CD4-positive, alpha-beta T cell treated with Interferon alpha-2 for 1 hour (primary cell): ENCODE measurements around the gene CAMK1G.
A peak's percentile ranks its signal among the peaks of the same experiment; 100 is the strongest.

Experiments used
- DNase-seq, 2 donors: peaks; one replicate each; pipeline ENCODE4 v3.0.0-alpha.2; 2020 to 2022

The CAMK1G gene

GRCh38 chr1:209643285-209644020, 59.9 kb downstream of the CAMK1G start:
- no peak for DNase-seq

- no peak for DNase-seq
These were observed 62.3 kb downstream of the CAMK1G start for GRCh38 chr1:209645574-209646452.

GRCh38 chr1:209646558-209646957, 63.0 kb downstream of the CAMK1G start:
- no peak for DNase-seq

DNA sequence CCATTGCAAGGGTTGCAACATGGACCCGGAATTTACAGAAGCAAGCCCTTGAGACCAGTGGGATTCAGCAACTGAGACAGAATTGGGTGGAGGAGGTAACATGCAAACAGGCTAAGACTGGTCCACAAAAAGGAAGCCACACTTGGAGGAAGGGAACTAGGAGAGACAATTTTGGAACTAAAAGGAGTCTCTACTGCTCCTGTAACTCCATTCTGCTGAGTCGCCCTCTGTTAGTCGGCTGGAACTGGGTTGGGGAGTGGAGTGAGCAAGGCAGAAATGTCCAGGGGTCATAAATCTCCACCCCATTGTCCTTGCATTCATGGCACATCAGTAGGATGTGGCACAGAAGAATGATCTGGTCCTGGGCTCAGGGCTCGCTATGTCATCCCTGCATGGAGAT, 63.6 kb downstream of the CAMK1G start:
- DNase-seq, result no peak

GRCh38 chr1:209648346-209648745, 64.8 kb downstream of the CAMK1G start:
- DNase-seq, result no peak

GRCh38 chr1:209648931-209649776, 65.6 kb downstream of the CAMK1G start:
- DNase-seq, result peak; percentile 10 to 49

DNA sequence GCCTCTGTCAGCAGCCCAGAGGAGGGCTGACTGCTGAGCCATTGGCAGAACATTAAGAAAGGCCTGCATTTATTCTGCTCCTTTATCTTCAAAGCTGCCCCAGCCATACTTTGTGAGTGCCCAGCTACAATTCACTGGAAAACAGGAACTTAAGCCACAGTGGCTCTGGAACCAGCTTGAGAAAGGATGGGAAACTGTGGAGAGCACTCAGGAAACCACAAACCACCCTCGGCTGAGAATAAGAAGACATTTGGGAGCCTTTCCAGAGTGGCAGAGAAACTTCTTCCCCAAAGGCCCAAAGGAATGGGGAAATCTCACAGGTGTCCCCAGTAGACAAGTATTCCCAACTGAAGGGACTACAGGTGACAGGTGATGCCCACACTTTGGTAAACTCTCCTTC, 66.9 kb downstream of the CAMK1G start:
- peak in 1 of 2 donors; percentile 25 for DNase-seq

DNA sequence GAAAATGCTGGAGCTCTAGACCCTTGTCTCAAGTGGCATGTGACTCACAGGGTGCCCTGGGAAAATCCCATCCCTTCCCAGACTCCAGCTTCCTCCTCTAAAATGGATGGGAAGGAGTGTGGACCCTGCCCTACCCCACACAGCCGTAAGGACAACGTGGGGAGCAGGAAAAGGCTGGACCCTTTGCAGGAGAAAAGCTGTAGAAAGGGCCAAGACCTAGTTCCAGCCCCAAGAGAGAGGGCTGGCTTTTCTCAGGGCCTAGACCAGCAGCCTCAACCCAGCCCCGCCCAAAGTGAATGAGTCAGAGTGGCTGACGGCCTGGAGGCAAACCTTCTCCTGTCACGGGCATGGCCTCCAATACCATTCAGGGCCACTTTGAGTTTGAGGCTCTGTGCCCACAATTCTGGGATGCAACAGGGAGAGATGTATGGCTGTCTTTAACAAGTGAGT, 67.6 kb downstream of the CAMK1G start:
- DNase-seq, result peak; percentile 55 to 75

DNA sequence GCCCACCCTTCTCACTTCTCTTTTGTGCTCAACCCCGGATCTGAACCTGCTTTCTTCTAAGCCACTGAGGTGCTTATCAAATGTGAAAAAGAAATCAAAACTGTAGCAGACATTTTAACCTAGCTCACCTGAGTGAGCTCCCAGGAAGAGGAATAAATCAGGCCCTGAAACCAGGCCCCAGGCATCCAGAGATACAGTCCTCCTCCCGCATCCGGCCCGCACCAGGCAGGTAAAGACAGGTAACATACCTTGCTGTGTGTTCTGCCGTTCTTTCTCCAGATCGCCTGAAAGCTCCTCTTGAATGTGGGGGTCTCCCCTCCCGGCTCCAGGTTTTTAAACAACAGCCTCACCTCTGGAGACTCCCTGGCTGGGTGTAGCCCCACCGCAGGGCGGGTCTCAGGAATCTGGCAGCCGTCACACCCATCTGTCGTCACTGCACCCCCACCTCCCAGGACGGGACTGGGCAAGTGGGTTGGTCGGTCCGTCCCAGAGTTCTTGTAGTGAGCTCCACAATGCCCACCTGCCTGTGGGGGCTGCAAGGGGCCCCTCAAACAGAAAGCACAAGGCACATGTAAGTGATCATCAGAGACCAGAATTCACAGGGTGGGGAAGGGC, 68.7 kb downstream of the CAMK1G start, which contains the start of gene LAMB3:
LAMB3 (minus strand) TSS at position 305 of the 615 bp plus-strand sequence. CDS start 1,481 bp downstream, outside the sequence.
- DNase-seq, result no peak

DNA sequence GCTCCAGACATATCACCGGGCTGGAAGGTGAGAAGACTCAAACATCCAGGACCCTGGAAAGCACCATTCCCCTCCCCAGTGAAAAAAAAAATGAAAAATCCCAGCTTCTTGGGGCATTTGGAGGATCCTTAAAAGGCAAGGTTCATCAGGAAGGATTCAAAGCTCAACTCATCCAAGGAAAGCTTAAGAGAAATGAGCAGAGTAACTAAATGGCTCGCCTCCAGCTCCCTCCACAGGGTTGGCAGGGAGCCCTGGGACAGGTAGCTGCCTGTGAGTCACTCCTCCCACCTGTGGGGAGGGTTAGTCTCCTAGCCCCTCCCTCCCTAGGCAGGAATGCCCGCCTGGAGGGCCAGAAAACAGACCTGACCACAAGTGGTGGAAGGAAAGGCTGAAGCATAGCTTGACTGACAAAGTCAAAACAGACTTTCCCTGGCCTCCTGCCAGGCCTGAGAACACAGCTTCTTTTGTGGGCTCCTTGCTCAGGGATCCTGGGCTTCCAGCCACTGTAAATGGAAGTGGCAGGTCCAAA, 69.4 kb downstream of the CAMK1G start:
- DNase-seq, result no peak

DNA sequence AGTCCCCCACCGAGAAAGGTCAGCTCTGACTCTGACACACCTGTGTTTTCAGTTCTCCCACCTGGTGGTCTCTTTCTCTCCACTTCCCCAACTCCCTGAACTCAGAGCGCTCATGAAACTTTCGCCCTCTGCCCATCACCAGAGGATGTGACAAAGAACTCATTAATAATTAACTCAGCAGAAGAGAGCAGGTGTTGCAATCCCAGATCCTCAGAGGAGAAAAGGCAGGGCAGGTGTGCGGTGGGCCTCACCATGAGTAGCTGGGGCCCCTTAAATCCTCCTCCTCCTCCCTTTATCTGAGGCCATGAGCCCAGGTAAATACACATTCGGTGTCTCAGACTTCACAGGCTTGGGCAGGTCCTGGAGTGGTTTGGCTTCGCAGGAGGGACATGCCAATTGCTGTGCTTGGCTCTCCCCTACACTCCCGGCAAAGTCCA, 70.4 kb downstream of the CAMK1G start:
- no peak for DNase-seq

DNA sequence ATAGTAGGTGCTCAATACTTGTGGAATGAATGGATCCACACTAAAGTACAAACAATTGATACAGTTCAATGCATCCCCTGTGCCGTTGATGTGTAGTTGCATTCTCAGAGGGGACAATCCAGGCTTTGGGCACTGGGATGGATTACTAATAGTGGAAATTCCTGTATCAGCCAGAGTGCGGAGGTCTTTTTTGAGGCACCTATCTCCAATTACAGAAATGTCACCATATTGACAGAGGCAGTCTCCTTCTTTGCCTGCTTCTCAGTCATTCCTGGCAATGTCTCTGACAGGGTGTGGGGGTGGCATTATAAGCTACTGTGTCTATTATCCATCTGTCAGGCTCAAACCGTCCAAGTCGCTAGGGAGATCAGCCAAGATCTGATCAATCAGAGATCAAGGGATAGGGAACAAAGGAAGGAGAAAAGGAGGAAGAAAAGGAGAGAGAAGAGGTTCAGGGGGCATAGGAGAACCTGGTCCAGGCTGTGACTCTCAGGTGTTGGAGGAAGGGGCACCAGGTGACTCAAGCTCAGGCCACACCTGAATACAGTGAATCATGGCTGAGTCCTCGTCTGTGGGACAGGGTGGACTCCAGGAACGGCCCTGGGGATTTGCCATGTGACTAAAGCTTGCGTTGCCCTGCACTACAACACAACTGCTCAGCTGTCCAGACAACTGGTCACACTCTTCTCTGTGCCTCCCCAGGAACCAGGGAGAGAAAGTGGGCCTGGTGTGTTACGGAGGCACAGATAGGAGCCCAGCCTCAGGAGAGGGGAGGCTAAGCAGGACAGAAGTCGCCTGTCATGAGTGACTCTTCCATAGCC, 72.1 kb downstream of the CAMK1G start:
- no peak for DNase-seq

DNA sequence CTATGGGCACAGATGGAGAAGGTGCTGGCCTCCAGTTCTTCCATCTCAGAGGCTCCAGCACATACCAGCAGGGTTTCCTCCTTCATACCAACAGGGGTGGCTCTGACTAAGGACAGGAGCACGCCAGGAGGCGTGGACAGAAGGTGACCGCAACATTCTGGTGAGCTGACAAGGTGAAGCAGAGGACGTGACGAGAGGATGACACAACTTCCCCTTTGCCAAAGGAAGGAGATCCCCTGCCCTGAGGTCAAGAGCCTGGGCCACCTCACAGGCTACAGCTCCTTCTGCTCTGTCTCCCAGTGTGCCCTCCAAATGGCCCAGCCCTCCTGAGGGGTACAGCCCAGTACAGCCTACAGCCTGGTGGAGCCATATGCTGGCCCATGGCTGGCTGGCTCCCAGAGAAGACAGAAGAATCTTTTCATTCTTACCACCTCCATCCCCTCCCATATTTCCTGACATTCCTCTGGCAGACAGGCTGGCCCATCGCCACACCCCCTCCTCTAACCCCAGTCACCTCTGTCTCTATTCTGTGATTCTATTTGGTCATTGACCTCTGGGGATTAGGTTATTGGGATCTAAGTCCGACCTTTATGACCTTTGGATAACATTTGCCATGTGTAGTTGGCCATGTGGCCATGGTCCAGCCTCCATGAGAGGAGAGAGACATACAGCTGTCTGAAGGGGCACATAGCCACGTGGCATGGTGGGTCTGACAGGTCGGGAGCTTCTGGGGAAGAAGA, 73.8 kb downstream of the CAMK1G start:
- DNase-seq, result peak in 1 of 2 donors; percentile 82

- DNase-seq, result no peak
These were observed 74.4 kb downstream of the CAMK1G start for GRCh38 chr1:209657918-209658317.

- DNase-seq, result peak in 1 of 2 donors; percentile 61
These were observed 76.4 kb downstream of the CAMK1G start for GRCh38 chr1:209659909-209660308.

DNA sequence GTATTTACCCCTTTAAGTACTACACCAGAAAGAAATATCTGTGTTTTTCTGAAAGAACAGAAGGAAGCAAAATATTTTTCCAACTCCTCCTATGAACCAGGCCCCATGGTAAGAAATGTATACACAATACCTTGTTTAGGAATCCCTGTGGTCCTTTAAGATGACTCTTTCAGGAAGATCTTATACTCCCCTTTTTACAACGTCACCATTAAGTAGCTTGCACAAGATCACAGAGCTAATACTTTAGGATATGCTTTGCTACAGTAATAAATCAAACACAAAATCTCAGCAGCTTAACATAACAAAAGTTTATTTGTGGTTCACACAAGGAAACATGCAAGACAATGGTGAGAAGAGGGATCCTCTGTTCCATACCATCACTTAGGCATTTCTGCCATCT, 77.6 kb downstream of the CAMK1G start:
- DNase-seq, result no peak

GRCh38 chr1:209662879-209663327, 79.4 kb downstream of the CAMK1G start:
- no peak for DNase-seq
